ENCODE measurements around the gene F2RL3.

DNA sequence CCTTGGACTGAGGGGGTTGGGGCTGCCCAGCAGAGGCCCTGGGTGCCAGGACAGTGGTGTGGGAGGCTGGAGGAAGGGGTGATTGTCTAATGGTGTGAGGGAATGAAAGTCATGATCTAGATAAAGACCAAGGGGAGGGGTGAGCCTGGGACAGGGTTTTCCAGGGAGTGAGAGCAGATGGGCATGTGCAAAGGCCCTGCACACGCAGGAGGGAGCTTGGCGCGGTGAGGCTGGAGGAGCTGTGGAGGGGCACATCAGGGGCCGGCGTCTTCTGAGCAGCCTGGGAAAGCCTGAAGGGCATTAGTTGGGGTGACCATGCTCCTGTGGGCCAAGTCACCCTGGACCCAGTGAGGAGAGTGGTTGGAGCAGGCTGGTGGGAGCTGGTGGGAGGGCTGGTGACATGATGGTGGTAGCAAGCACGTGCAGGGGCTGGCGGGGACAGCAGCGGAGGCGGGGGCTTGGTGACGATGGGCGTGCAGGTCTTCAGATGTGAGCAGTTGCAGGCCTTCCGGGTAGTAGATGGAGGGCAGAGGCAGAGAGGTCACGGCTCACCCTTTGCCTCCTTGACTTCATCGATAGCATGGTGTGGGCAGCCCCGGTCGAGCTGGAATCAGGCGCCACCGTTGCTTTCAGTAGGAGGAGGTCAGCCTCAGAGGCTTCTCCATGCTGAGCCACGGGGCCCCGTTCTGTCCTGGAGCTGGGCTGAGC lies 20.2 kb upstream of the F2RL3 start:
- TF ChIP-seq, protein P1, sequence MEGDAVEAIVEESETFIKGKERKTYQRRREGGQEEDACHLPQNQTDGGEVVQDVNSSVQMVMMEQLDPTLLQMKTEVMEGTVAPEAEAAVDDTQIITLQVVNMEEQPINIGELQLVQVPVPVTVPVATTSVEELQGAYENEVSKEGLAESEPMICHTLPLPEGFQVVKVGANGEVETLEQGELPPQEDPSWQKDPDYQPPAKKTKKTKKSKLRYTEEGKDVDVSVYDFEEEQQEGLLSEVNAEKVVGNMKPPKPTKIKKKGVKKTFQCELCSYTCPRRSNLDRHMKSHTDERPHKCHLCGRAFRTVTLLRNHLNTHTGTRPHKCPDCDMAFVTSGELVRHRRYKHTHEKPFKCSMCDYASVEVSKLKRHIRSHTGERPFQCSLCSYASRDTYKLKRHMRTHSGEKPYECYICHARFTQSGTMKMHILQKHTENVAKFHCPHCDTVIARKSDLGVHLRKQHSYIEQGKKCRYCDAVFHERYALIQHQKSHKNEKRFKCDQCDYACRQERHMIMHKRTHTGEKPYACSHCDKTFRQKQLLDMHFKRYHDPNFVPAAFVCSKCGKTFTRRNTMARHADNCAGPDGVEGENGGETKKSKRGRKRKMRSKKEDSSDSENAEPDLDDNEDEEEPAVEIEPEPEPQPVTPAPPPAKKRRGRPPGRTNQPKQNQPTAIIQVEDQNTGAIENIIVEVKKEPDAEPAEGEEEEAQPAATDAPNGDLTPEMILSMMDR (IDR thresholded peaks at IDR 0.05), result no peak
- no peak for TF ChIP-seq POLR2A (IDR thresholded peaks at IDR 0.05)
